ENCODE data around the gene NAA10. TPM values are rescaled to one million over a fixed set of nuclear protein-coding genes. Genes with fewer than 3 reads are reported as not detected.
A peak's percentile ranks its signal among the peaks of the same experiment; 100 is the strongest.

Gene NAA10
- total and polyA plus RNA-seq, 8 donors = 23.2 to 161 (median 57.3) TPM

GRCh38 chrX:153954558-153955227, 19.9 kb upstream of the NAA10 start:
- H3K36me3 ChIP-seq = peaks cover 43 to 100% (median 97%) of the 10 kb centered on the region in 4 donors
- peaks cover 0 to 21% (median 10%) of the 10 kb centered on the region in 4 donors for H3K4me1 ChIP-seq
- H3K27me3 ChIP-seq = peaks cover 0 to 2% (median 0%) of the 10 kb centered on the region in 3 donors
- DNase-seq = no peak
- TF ChIP-seq POLR2A (IDR thresholded peaks at IDR 0.05) (no peak), CTCF (IDR thresholded peaks at IDR 0.05) (no peak), POLR2AphosphoS5 (IDR thresholded peaks at IDR 0.05) (no peak), EP300 (IDR thresholded peaks at IDR 0.05) (no peak)
- no peaks in the 10 kb centered on the region for H3K9me3 ChIP-seq
- 92 to 99% (median 93%) methylated on average over 25 to 44 of the region's 44 CpGs; no CpG with 5 or more reads in 1 of the 5 donors for WGBS, 5 donors
- peak overlapping the region in 2 of 5 donors; percentile 78 to 79 for H3K27ac ChIP-seq
- peak overlapping the region in 1 of 4 donors; percentile 3 for H3K4me3 ChIP-seq
- intact Hi-C loops (cut with DNase I; ENCODE audit: low total_unique reads) = loop anchor here (5.0 kb wide), 1 partner anchor 192 kb away; the partner anchor contains the start of gene PLXNB3

GRCh38 chrX:153953892-153954557, 19.2 kb upstream of the NAA10 start:
- TF ChIP-seq CTCF (IDR thresholded peaks at IDR 0.05) (no peak), POLR2AphosphoS5 (IDR thresholded peaks at IDR 0.05) (no peak)
- H3K4me1 ChIP-seq = peaks cover 0 to 28% (median 10%) of the 10 kb centered on the region in 4 donors
- no peak for DNase-seq
- peaks cover 38 to 100% (median 97%) of the 10 kb centered on the region in 4 donors for H3K36me3 ChIP-seq
- H3K27me3 ChIP-seq = no peaks in the 10 kb centered on the region
- WGBS, 5 donors = 60 to 84% (median 78%) methylated on average over 2 to 33 of the region's 33 CpGs
- H3K9me3 ChIP-seq = no peaks in the 10 kb centered on the region
- H3K4me3 ChIP-seq = peak overlapping the region in 2 of 4 donors; percentile 3 to 13
- peak overlapping the region in 4 of 5 donors; percentile 11 to 79 (median 73) for H3K27ac ChIP-seq
- intact Hi-C loops (cut with DNase I; ENCODE audit: low total_unique reads) = loop anchor here (5.0 kb wide), 1 partner anchor 192 kb away; the partner anchor contains the start of gene PLXNB3

- peak; percentile 79 to 86 for DNase-seq
- 25 to 60% (median 30%) methylated on average over 2 to 33 of the region's 33 CpGs for WGBS, 5 donors
- intact Hi-C loops (cut with DNase I; ENCODE audit: low total_unique reads) = loop anchor here (5.0 kb wide), 1 partner anchor 191 kb away; the partner anchor contains the start of gene PLXNB3
- Histone ChIP-seq H3K4me3 (peak overlapping the region in 2 of 4 donors; percentile 3 to 13), H3K27me3 (no peaks in the 10 kb centered on the region), H3K4me1 (peaks cover 0 to 34% (median 10%) of the 10 kb centered on the region in 4 donors), H3K36me3 (peaks cover 38 to 100% (median 97%) of the 10 kb centered on the region in 4 donors), H3K27ac (peak overlapping the region in 4 of 5 donors; percentile 29 to 79 (median 73)), H3K9me3 (no peaks in the 10 kb centered on the region)
- TF ChIP-seq CTCF (IDR thresholded peaks at IDR 0.05) (peak in 5 of 7 experiments; percentile 87 to 99 (median 97)), POLR2A (IDR thresholded peaks at IDR 0.05) (no peak), POLR2AphosphoS5 (IDR thresholded peaks at IDR 0.05) (peak in 2 of 3 donors; percentile 21 to 66), EP300 (IDR thresholded peaks at IDR 0.05) (no peak)
Observed at GRCh38 chrX:153953342-153953830, 18.5 kb upstream of the NAA10 start.

- no peaks in the 10 kb centered on the region for H3K9me3 ChIP-seq
- peaks cover 37 to 98% (median 91%) of the 10 kb centered on the region in 4 donors for H3K36me3 ChIP-seq
- no peak for DNase-seq
- H3K27ac ChIP-seq = peak overlapping the region in 4 of 5 donors; percentile 29 to 79 (median 73)
- H3K27me3 ChIP-seq = no peaks in the 10 kb centered on the region
- no peak overlapping the region for H3K4me3 ChIP-seq
- TF ChIP-seq POLR2A (IDR thresholded peaks at IDR 0.05) (no peak), EP300 (IDR thresholded peaks at IDR 0.05) (no peak), POLR2AphosphoS5 (IDR thresholded peaks at IDR 0.05) (no peak), CTCF (IDR thresholded peaks at IDR 0.05) (no peak)
- 82 to 94% (median 92%) methylated on average over 14 to 32 of the region's 32 CpGs for WGBS, 5 donors
- intact Hi-C loops (cut with DNase I; ENCODE audit: low total_unique reads) = loop anchor here (5.0 kb wide), 1 partner anchor 190 kb away; the partner anchor contains the start of gene PLXNB3
- H3K4me1 ChIP-seq = peaks cover 0 to 43% (median 11%) of the 10 kb centered on the region in 4 donors
Observed at GRCh38 chrX:153952373-153953026, 17.7 kb upstream of the NAA10 start.
